A549 (cell line): ENCODE data around the gene ZBTB16. TPM values are rescaled to one million over a fixed set of nuclear protein-coding genes. Genes with fewer than 3 reads are reported as not detected.
A peak's percentile ranks its signal among the peaks of the same experiment; 100 is the strongest.

ENCODE experiments used
- ATAC-seq, 2 experiments: fragments of 200-7000 bp in 1 of 2; fragments of >200 bp in 1 of 2; cut with Nextera tagmentation in 1 of 2; cut with Tn5 transposase in 1 of 2; 3 replicates each; pipeline versions ENCODE4 v1.8.0 to v1.9.1; 2018 to 2020; ENCODE audit warnings: mild to moderate bottlenecking in 1 of 2, moderate library complexity in 1 of 2
- CTCF ChIA-PET: fragments of 300-600 bp; sonication (Branson Sonifier 250); formaldehyde crosslinking; extraction: SDS; loops from one replicate; lab custom pipeline; 2021; ENCODE audit warnings: antibody characterized with exemption, inconsistent platforms; lab: Yijun Ruan, JAX
- POLR2A ChIA-PET: fragments of 350-600 bp; formaldehyde crosslinking; extraction: SDS; loops from one replicate; lab custom pipeline; 2021; ENCODE audit warnings: antibody characterized with exemption, inconsistent platforms; lab: Yijun Ruan, JAX
- DNase-seq, 2 experiments: peaks; one replicate each; pipeline versions ENCODE4 v3.0.0 to v3.0.0-alpha.2; 2011 to 2016; ENCODE audit warnings: low read depth in 1 of 2, low spot score in 1 of 2
- FAIRE-seq: peaks from 2 replicates; lab custom pipeline; 2011; peaks lifted over from hg19 to GRCh38; lab: Jason Lieb, UNC
- H3K27ac ChIP-seq, 2 experiments: fragments of >200 bp; sonication (Bioruptor Twin); formaldehyde crosslinking; 3 replicates each; pipeline ENCODE4 v1.5.1; 2016 to 2017
- H3K4me1 ChIP-seq: fragments of >200 bp; sonication (Bioruptor Twin); formaldehyde crosslinking; 3 replicates; pipeline ENCODE4 v1.6.1; 2016
- H3K4me2 ChIP-seq: fragments of >200 bp; sonication (Bioruptor Twin); formaldehyde crosslinking; 3 replicates; pipeline ENCODE4 v1.6.1; 2016
- H3K4me3 ChIP-seq: fragments of >200 bp; sonication (Bioruptor Twin); formaldehyde crosslinking; 3 replicates; pipeline ENCODE4 v1.5.1; 2016
- H3K9me3 ChIP-seq: fragments of >200 bp; sonication (Bioruptor Twin); formaldehyde crosslinking; 3 replicates; pipeline ENCODE4 v1.6.1; 2016
- ATOH8 ChIP-seq: fragments of 250-450 bp; sonication (Bioruptor Pico); IDR thresholded peaks from 2 replicates; pipeline ENCODE4 v1.5.0; 2020; ENCODE audit warnings: low read depth, mild to moderate bottlenecking, moderate library complexity
- BHLHE40 ChIP-seq: IDR thresholded peaks from 2 replicates; pipeline ENCODE4 v1.6.1; 2012; ENCODE audit warnings: low read depth, low read length, inconsistent platforms
- CBX8 ChIP-seq: fragments of 200-600 bp; sonication (generic); IDR thresholded peaks from 2 replicates; pipeline ENCODE4 v1.6.1; 2016
- CEBPB ChIP-seq, 2 experiments: fragments of >200 bp in 1 of 2; sonication (Bioruptor Twin) in 1 of 2; formaldehyde crosslinking in 1 of 2; IDR thresholded peaks; 2 replicates each; pipeline ENCODE4 v1.6.1; 2012 to 2016
- CHD2 ChIP-seq: fragments of 150-350 bp; IDR thresholded peaks from 2 replicates; pipeline ENCODE4 v1.6.1; 2014; ENCODE audit warnings: low read length; ENCODE audit not compliant: partially characterized antibody
- CTCF ChIP-seq: fragments of >200 bp; sonication (Bioruptor Twin); formaldehyde crosslinking; IDR thresholded peaks from 3 replicates; pipeline ENCODE4 v1.5.1; 2016
- EP300 ChIP-seq, 2 experiments: fragments of >200 bp; sonication (Bioruptor Twin); formaldehyde crosslinking; IDR thresholded peaks; 2 replicates in 1 of 2; 3 replicates in 1 of 2; pipeline ENCODE4 v1.6.1; 2016 to 2017
- HEYL ChIP-seq: fragments of 250-450 bp; sonication (Bioruptor Pico); IDR thresholded peaks from 2 replicates; pipeline ENCODE4 v1.8.0; 2021; ENCODE audit warnings: mild to moderate bottlenecking, moderate library complexity
- HOXB5 ChIP-seq: fragments of 250-450 bp; sonication (Bioruptor Pico); IDR thresholded peaks from 2 replicates; pipeline ENCODE4 v1.5.0; 2020; ENCODE audit warnings: mild to moderate bottlenecking, moderate library complexity
- JUN ChIP-seq, 2 experiments: fragments of >200 bp; sonication (Bioruptor Twin); formaldehyde crosslinking; IDR thresholded peaks; 2 replicates in 1 of 2; 3 replicates in 1 of 2; pipeline ENCODE4 v1.6.1; 2016 to 2017
- KDM5A ChIP-seq: fragments of 200-600 bp; sonication (generic); IDR thresholded peaks from 2 replicates; pipeline ENCODE4 v1.6.1; 2016; ENCODE audit warnings: antibody characterized with exemption, mild to moderate bottlenecking
- MAX ChIP-seq: IDR thresholded peaks from 2 replicates; pipeline ENCODE4 v1.6.1; 2012
- POLR2AphosphoS2 ChIP-seq: conservative IDR thresholded peaks from 2 replicates; pipeline ENCODE4 v1.6.1; 2012; ENCODE audit warnings: low read length, improper control_type of control experiment, inconsistent platforms
- RARB ChIP-seq: fragments of 250-450 bp; sonication (Bioruptor Pico); IDR thresholded peaks from 2 replicates; pipeline ENCODE4 v1.8.0; 2021; ENCODE audit warnings: mild to moderate bottlenecking, moderate library complexity
- RCOR1 ChIP-seq: fragments of 150-350 bp; IDR thresholded peaks from 2 replicates; pipeline ENCODE4 v1.6.1; 2014; ENCODE audit warnings: antibody characterized with exemption, low read length, low read depth
- REST ChIP-seq: fragments of 200-600 bp; sonication (generic); IDR thresholded peaks from 2 replicates; pipeline ENCODE4 v1.6.1; 2016; ENCODE audit warnings: antibody characterized with exemption, mild to moderate bottlenecking, moderate library complexity
- RFX5 ChIP-seq: fragments of 450-650 bp; IDR thresholded peaks from 2 replicates; pipeline ENCODE4 v1.7.1; 2014; ENCODE audit warnings: antibody characterized with exemption, mild to moderate bottlenecking, moderate library complexity
- SMC3 ChIP-seq: fragments of >200 bp; sonication (Bioruptor Twin); formaldehyde crosslinking; IDR thresholded peaks from 3 replicates; pipeline ENCODE4 v1.6.1; 2018; ENCODE audit warnings: inconsistent platforms
- TFCP2L1 ChIP-seq: fragments of 250-450 bp; sonication (Bioruptor Pico); IDR thresholded peaks from 2 replicates; pipeline ENCODE4 v1.5.0; 2021; ENCODE audit warnings: mild to moderate bottlenecking
- WGBS: methylation state at CpG from one replicate; pipeline ENCODE4 v1.1.6; 2017; ENCODE audit errors: missing lambda C conversion rate; 5-methylcytosine and 5-hydroxymethylcytosine counted together
- polyA plus RNA-seq, 4 experiments: library from polyadenylated mRNA; depleted of rRNA in 3 of 4; stranded (reverse); fragments of >200 nt; fragmentation: RNase III in 1 of 4; extraction: RNeasy Plus Mini Kit Qiagen cat#74134 plus additional on column Dnase treatment in 1 of 4; gene quantifications; 2 replicates in 3 of 4; 3 replicates in 1 of 4; pipeline ENCODE4 v1.2.3, GENCODE V29; 2011 to 2017

The ZBTB16 gene
- polyA plus RNA-seq, 2 of the 4 experiments (the other 2 are of a cell fraction): not detected

GRCh38 chr11:114025329-114025907, 34.1 kb upstream of the ZBTB16 start (continued):
- no peak for TF ChIP-seq REST
- TF ChIP-seq, all 56 proteins: peak for 0

- DNase-seq (peak in 1 of 2 experiments; percentile 18), ATAC-seq (peak; percentile 44 to 76; a peak in 4 of 6 replicates), FAIRE-seq (no peak)
- Histone ChIP-seq H3K4me3 (no peak overlapping the region), H3K27ac (no peak overlapping the region), H3K4me2 (no peak overlapping the region), H3K4me1 (no peaks in the 10 kb centered on the region), H3K9me3 (no peaks in the 10 kb centered on the region)
- ChIA-PET POLR2A (no interaction called here), CTCF (interaction anchor here (2.3 to 9.0 kb wide), 2 partner anchors 17 to 236 kb away, joined by 5 to 103 read pairs; no protein-coding TSS in a partner anchor)
- 37% methylated on average over 1 of the region's 1 CpG for WGBS
- TF ChIP-seq CBX8 (no peak), JUN (IDR thresholded peaks at IDR 0.05) (no peak), MAX (no peak), TFCP2L1 (CRISPR knock-in tag) (no peak), HEYL (CRISPR knock-in tag) (no peak), CTCF (no peak), RARB (CRISPR knock-in tag) (no peak), REST (no peak), EP300 (IDR thresholded peaks at IDR 0.05) (no peak), RCOR1 (no peak), BHLHE40 (no peak), CHD2 (no peak), HOXB5 (CRISPR knock-in tag) (no peak), SMC3 (no peak), CEBPB (IDR thresholded peaks at IDR 0.05) (no peak), ATOH8 (CRISPR knock-in tag) (no peak), KDM5A (no peak), POLR2AphosphoS2 (no peak), RFX5 (no peak)
Measured at GRCh38 chr11:114026355-114026754, 33.2 kb upstream of the ZBTB16 start.
